GM18951 (cell line): ENCODE data around the gene THAP11.

Experiments used
- POLR2A ChIP-seq: IDR thresholded peaks from 4 replicates; pipeline ENCODE4 v1.6.1; 2011; ENCODE audit warnings: mild to moderate bottlenecking; ENCODE audit not compliant: insufficient read length, insufficient read depth; ENCODE audit errors: extremely low read depth
- in situ Hi-C: fragments of 300-500 bp; cut with MboI; formaldehyde crosslinking; loops from one replicate; pipeline ENCODE4 v1.12.0; 2022; ENCODE audit warnings: low sequenced_read_pairs, mixed read lengths, inconsistent platforms; ENCODE audit not compliant: unreplicated experiment

Gene THAP11

GRCh38 chr16:67844497-67844896 is 2.4 kb downstream of the THAP11 start:
- in situ Hi-C loops = no loop called here
- TF ChIP-seq POLR2A = no peak

GRCh38 chr16:67845291-67846062 is 3.4 kb downstream of the THAP11 start:
- no peak for TF ChIP-seq POLR2A
- in situ Hi-C loops = no loop called here

GRCh38 chr16:67846063-67846319 is 3.9 kb downstream of the THAP11 start:
- no peak for TF ChIP-seq POLR2A
- in situ Hi-C loops = no loop called here

- TF ChIP-seq POLR2A = peak; percentile 71
- in situ Hi-C loops = no loop called here
Observed at GRCh38 chr16:67846320-67847063, 4.4 kb downstream of the THAP11 start, which contains the start of gene NUTF2. NUTF2 (plus strand) TSS chr16:67846933; CDS start chr16:67865131, 18,198 bp downstream.

GRCh38 chr16:67847064-67847861 is 5.1 kb downstream of the THAP11 start, which contains the start of gene CENPT:
CENPT (minus strand) TSS chr16:67847693; CDS start chr16:67833859, 13,834 bp downstream.
- no peak for TF ChIP-seq POLR2A
- in situ Hi-C loops = no loop called here

- in situ Hi-C loops = no loop called here
- no peak for TF ChIP-seq POLR2A
Observed at GRCh38 chr16:67848118-67848517, 6.0 kb downstream of the THAP11 start.

- in situ Hi-C loops = no loop called here
- no peak for TF ChIP-seq POLR2A
Observed at GRCh38 chr16:67853670-67854069, 11.6 kb downstream of the THAP11 start.

GRCh38 chr16:67855789-67856188 is 13.7 kb downstream of the THAP11 start:
- TF ChIP-seq POLR2A = no peak
- in situ Hi-C loops = no loop called here

- no peak for TF ChIP-seq POLR2A
- in situ Hi-C loops = no loop called here
Observed at GRCh38 chr16:67856927-67857546, 14.9 kb downstream of the THAP11 start.

GRCh38 chr16:67857547-67858233 is 15.6 kb downstream of the THAP11 start:
- in situ Hi-C loops = no loop called here
- TF ChIP-seq POLR2A = no peak

- no peak for TF ChIP-seq POLR2A
- in situ Hi-C loops = no loop called here
Observed at GRCh38 chr16:67858500-67858899, 16.4 kb downstream of the THAP11 start.

GRCh38 chr16:67860589-67861398 is 18.7 kb downstream of the THAP11 start:
- in situ Hi-C loops = no loop called here
- TF ChIP-seq POLR2A = no peak
